Colonic mucosa (tissue), 4 donors: ENCODE data around the gene GPHN. TPM values are rescaled to one million over a fixed set of nuclear protein-coding genes. Genes with fewer than 3 reads are reported as not detected.
"Not testable (repeated sequence)": the region's sequence is repeated elsewhere in the genome, so short reads cannot be mapped to it uniquely, and the experiment has no call there.

Experiments used
- DNase-seq: peaks from one replicate; pipeline ENCODE4 v3.0.0-alpha.2; 2020
- H3K27ac ChIP-seq: fragments of 200-600 bp; one replicate; pipeline ENCODE4 v1.8.0; 2021
- H3K27me3 ChIP-seq: fragments of 200-600 bp; one replicate; pipeline ENCODE4 v1.8.0; 2021
- H3K36me3 ChIP-seq: fragments of 200-600 bp; one replicate; pipeline ENCODE4 v1.8.0; 2021
- H3K4me1 ChIP-seq: fragments of 200-600 bp; one replicate; pipeline ENCODE4 v1.8.0; 2021; ENCODE audit warnings: mild to moderate bottlenecking
- H3K4me3 ChIP-seq: fragments of 200-600 bp; one replicate; pipeline ENCODE4 v1.8.0; 2021
- H3K9ac ChIP-seq, 2 donors: one replicate each; pipeline ENCODE4 v1.7.0; 2013; ENCODE audit warnings: control low read depth in 2 of 2, low read depth in 2 of 2, low read length in 2 of 2
- H3K9me3 ChIP-seq: fragments of 200-600 bp; one replicate; pipeline ENCODE4 v1.8.0; 2021
- CTCF ChIP-seq: fragments of 200-600 bp; IDR thresholded peaks from one replicate; pipeline ENCODE4 v1.8.0; 2022; ENCODE audit warnings: antibody characterized with exemption, mild to moderate bottlenecking
- intact Hi-C: fragments of 100-400 bp; cut with DNase I; formaldehyde crosslinking; loops from one replicate; pipeline ENCODE4 v1.14.1; 2022
- total RNA-seq, 2 donors: library from RNA; stranded (reverse); fragmentation: NEBNext Ultra II Directional in 1 of 2; extraction: Animal tissue kit (Norgen Biotek cat#: 25700) in 1 of 2; gene quantifications; one replicate each; pipeline ENCODE4 v1.2.1, GENCODE V29; 2021
- donor health status: healthy.
- donor health status: DM: no; HTN: no; CAD: no.
- donor health status: DM: no; HTN: no; CAD: no.

The GPHN gene
- total RNA-seq, 2 donors from 2014 or later = 32.0 to 45.2 TPM

- Histone ChIP-seq H3K9me3 (no peaks in the 10 kb centered on the region), H3K4me1 (no peaks in the 10 kb centered on the region), H3K27ac (no peak overlapping the region), H3K27me3 (no peaks in the 10 kb centered on the region), H3K36me3 (no peaks in the 10 kb centered on the region), H3K9ac (no peak overlapping the region), H3K4me3 (no peak overlapping the region)
- DNase-seq = no peak
- TF ChIP-seq CTCF = no peak
- intact Hi-C loops = no loop called here
Observed at GRCh38 chr14:66716227-66716626, 208.3 kb downstream of the GPHN start.

- intact Hi-C loops = no loop called here
- no peaks in the 10 kb centered on the region for H3K4me1 ChIP-seq
Observed at GRCh38 chr14:66717561-66718140, 209.7 kb downstream of the GPHN start.

GRCh38 chr14:66724996-66725395 lies 217.0 kb downstream of the GPHN start:
- no peaks in the 10 kb centered on the region for H3K27me3 ChIP-seq
- H3K36me3 ChIP-seq = no peaks in the 10 kb centered on the region
- H3K9ac ChIP-seq = no peak overlapping the region
- H3K9me3 ChIP-seq = no peaks in the 10 kb centered on the region
- no peaks in the 10 kb centered on the region for H3K4me1 ChIP-seq
- no peak for TF ChIP-seq CTCF
- H3K4me3 ChIP-seq = no peak overlapping the region
- intact Hi-C loops = no loop called here
- H3K27ac ChIP-seq = no peak overlapping the region
- no peak for DNase-seq

More at GRCh38 chr14:66717561-66718140, 209.7 kb downstream of the GPHN start:
- TF ChIP-seq CTCF = no peak
- no peak for DNase-seq
- Histone ChIP-seq H3K9me3 (no peaks in the 10 kb centered on the region), H3K36me3 (no peaks in the 10 kb centered on the region), H3K4me3 (no peak overlapping the region), H3K27me3 (no peaks in the 10 kb centered on the region), H3K9ac (no peak overlapping the region), H3K27ac (no peak overlapping the region)

GRCh38 chr14:66731298-66731697 lies 223.4 kb downstream of the GPHN start:
- H3K4me3 ChIP-seq, H3K36me3 ChIP-seq, H3K27me3 ChIP-seq, intact Hi-C loops, H3K4me1 ChIP-seq, H3K27ac ChIP-seq, H3K9ac ChIP-seq, DNase-seq, H3K9me3 ChIP-seq: not testable (repeated sequence)

- Histone ChIP-seq H3K4me1 (no peaks in the 10 kb centered on the region), H3K27ac (no peak overlapping the region), H3K9ac (no peak overlapping the region), H3K27me3 (no peaks in the 10 kb centered on the region), H3K36me3 (no peaks in the 10 kb centered on the region), H3K4me3 (no peak overlapping the region), H3K9me3 (no peaks in the 10 kb centered on the region)
- no peak for TF ChIP-seq CTCF
- intact Hi-C loops = no loop called here
- no peak for DNase-seq
Observed at GRCh38 chr14:66735853-66736252, 227.9 kb downstream of the GPHN start.

DNA sequence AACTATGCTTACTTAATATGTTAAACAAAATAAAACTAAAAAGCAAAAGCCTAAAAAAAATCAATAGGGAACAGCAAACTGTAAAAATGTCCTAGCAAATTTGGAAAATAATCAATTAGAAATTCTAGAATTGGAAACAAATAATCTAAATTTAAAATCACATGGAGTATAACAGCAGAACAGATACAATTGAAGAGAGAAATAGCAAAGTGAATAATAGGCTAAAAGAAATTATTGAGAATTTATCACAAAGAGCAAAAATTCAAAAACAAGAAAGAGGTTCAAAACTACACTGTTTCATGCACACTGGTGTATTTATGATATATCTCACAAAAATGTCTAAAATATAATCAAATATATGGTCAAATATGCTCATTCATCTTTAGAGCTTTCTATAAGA lies 231.9 kb downstream of the GPHN start:
- intact Hi-C loops = no loop called here
- no peak for TF ChIP-seq CTCF
- Histone ChIP-seq H3K9ac (no peak overlapping the region), H3K4me1 (no peaks in the 10 kb centered on the region), H3K9me3 (no peaks in the 10 kb centered on the region), H3K4me3 (no peak overlapping the region), H3K27ac (no peak overlapping the region), H3K27me3 (no peaks in the 10 kb centered on the region), H3K36me3 (no peaks in the 10 kb centered on the region)
- no peak for DNase-seq
